Measurements from ENCODE around the gene INPP5A. TPM values are rescaled to one million over a fixed set of nuclear protein-coding genes. Genes with fewer than 3 reads are reported as not detected.
"Not testable (repeated sequence)": the region's sequence is repeated elsewhere in the genome, so short reads cannot be mapped to it uniquely, and the experiment has no call there.

Gene INPP5A
- polyA plus RNA-seq, 2 donors = 9.2 to 12.7 TPM

DNA sequence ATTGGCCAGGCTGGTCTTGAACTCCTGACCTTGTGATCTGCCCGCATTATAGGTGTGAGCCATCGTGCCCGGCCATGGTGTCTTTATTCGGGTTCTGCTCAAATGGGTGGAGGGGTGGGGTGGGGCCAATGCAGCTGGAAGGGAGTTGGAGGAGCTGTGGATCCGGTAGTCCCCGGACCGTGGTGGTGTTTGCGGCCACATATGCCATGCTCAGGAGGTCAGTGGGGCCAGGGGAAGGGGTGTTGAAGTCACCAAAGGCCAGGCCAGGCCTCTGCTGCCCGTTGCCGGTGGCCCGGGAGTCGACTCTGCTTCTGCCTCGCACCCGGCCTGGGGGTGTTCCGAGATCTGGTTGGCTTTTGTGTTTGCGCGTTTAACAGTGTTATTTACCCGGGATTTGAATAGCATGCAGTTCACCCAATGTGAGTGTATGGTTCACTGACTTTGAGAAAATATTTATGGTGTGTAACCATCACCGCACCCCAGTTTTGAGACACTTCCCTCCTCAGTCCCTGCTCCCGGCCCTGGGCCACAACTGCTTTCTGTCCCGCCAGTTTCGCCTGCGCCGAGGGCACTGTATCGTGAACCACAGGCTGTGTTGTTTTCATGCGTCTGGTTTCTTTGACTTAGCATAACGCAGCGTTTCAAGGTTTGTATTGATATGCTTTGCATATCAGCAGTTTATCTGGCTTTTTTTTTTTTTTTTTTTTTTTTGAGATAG is 10.7 kb downstream of the INPP5A start:
- H3K27ac ChIP-seq (ENCODE audit: low read depth in 2 of 2, low read length in 1 of 2) = no peak overlapping the region
- 84 to 87% methylated on average over 28 of the region's 28 CpGs for WGBS, 2 donors
- no peaks in the 10 kb centered on the region for H3K27me3 ChIP-seq (ENCODE audit: control insufficient read depth in 1 of 2, insufficient read depth in 2 of 2, low read length in 2 of 2)
- H3K36me3 ChIP-seq (ENCODE audit: control insufficient read depth in 2 of 2, insufficient read depth in 2 of 2, low read length in 1 of 2) = no peaks in the 10 kb centered on the region
- no peaks in the 10 kb centered on the region for H3K9me3 ChIP-seq (ENCODE audit: control insufficient read depth in 2 of 2, insufficient read depth in 1 of 2, low read depth in 1 of 2, low read length in 1 of 2)
- peaks cover 12 to 25% of the 10 kb centered on the region in 2 donors for H3K4me1 ChIP-seq (ENCODE audit: control insufficient read depth in 2 of 2, insufficient read depth in 2 of 2, low read length in 1 of 2)
- no peak overlapping the region for H3K4me3 ChIP-seq (ENCODE audit: low read depth in 1 of 2, low read length in 2 of 2)

DNA sequence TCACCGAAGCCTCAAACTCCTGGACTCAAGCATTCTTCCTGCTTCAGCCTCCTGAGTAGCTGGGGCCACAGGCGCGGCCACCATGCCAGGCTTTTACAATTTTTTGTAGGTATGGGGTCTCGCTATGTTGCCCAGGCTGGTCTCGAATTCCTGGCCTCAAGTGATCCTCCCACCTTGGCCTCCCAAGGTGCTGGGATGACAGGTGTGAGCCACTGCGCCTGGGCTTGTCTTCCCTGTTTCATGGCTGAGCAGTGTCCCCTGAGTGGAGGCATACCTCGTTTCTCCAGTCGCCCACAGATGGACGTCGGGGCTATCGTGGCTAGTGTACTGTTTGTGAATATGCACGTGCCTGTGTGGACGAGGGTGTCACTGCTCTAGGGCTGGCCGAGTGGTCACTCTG is 11.3 kb downstream of the INPP5A start:
- Histone ChIP-seq H3K9me3 (ENCODE audit: control insufficient read depth in 2 of 2, insufficient read depth in 1 of 2, low read depth in 1 of 2, low read length in 1 of 2) (no peaks in the 10 kb centered on the region), H3K27ac (ENCODE audit: low read depth in 2 of 2, low read length in 1 of 2) (no peak overlapping the region), H3K4me1 (ENCODE audit: control insufficient read depth in 2 of 2, insufficient read depth in 2 of 2, low read length in 1 of 2) (peaks cover 12 to 23% of the 10 kb centered on the region in 2 donors), H3K4me3 (ENCODE audit: low read depth in 1 of 2, low read length in 2 of 2) (no peak overlapping the region), H3K27me3 (ENCODE audit: control insufficient read depth in 1 of 2, insufficient read depth in 2 of 2, low read length in 2 of 2) (no peaks in the 10 kb centered on the region), H3K36me3 (ENCODE audit: control insufficient read depth in 2 of 2, insufficient read depth in 2 of 2, low read length in 1 of 2) (no peaks in the 10 kb centered on the region)
- 89 to 90% methylated on average over 14 of the region's 14 CpGs for WGBS, 2 donors

DNA sequence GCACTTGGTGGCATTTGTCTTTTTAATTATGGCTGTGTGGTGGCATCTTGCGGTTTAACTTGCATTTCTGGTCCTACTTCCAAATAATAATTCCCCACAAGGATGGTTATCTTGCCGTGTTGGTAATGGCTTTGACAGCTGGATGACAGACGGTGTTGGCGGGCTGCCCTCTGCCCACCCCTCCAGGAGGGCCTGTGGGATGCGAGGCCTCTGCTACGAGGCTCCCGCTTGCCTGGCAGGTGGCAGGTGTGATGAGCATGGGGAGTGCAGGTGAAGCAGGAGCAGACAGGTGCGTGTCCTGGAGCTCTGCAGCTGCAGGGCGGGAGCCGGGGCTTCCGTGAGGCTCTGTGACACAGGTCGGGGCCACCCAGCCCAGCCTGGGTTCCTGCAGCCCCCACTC is 11.8 kb downstream of the INPP5A start:
- H3K4me3 ChIP-seq (ENCODE audit: low read depth in 1 of 2, low read length in 2 of 2) = no peak overlapping the region
- H3K4me1 ChIP-seq (ENCODE audit: control insufficient read depth in 2 of 2, insufficient read depth in 2 of 2, low read length in 1 of 2) = peaks cover 12 to 25% of the 10 kb centered on the region in 2 donors
- no peaks in the 10 kb centered on the region for H3K36me3 ChIP-seq (ENCODE audit: control insufficient read depth in 2 of 2, insufficient read depth in 2 of 2, low read length in 1 of 2)
- 75 to 76% methylated on average over 12 of the region's 12 CpGs for WGBS, 2 donors
- H3K27me3 ChIP-seq (ENCODE audit: control insufficient read depth in 1 of 2, insufficient read depth in 2 of 2, low read length in 2 of 2) = no peaks in the 10 kb centered on the region
- no peaks in the 10 kb centered on the region for H3K9me3 ChIP-seq (ENCODE audit: control insufficient read depth in 2 of 2, insufficient read depth in 1 of 2, low read depth in 1 of 2, low read length in 1 of 2)
- H3K27ac ChIP-seq (ENCODE audit: low read depth in 2 of 2, low read length in 1 of 2) = no peak overlapping the region

DNA sequence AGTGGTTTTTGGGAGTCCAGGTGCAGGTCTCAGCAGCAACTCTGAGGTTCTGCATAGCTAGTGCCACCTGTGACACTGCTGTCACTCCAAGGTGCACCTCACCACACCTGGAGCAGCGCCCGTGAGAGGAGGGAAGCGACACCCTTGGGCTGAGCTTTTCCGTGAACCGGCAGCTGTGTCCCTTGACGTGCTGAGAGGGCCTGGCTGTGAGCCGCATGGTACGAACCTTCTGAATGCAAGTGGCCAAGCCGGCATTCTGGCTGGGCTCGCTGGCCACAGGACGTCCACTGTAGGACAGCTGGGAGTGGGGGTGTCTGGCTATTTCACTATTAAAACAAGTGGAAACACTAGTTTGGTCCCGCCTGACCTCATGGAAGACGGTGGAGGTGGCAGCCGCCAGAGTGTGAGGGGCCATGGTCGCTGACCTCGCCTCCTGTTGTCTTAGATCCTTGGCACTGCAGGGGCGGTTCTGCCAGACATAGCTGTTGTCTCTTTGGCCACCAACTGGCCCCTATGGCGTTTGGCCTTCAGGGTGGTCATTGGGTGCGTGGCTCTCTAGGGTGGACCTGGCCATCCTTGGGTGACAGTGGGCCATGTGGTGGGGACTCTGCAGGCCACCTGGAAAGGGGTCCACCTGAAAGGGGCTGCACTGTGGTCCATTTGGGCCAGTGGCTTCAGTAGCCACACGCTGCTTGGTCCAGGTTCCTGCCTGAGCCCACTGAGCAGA is 12.9 kb downstream of the INPP5A start:
- H3K4me3 ChIP-seq (ENCODE audit: low read depth in 1 of 2, low read length in 2 of 2) = no peak overlapping the region
- no peaks in the 10 kb centered on the region for H3K9me3 ChIP-seq (ENCODE audit: control insufficient read depth in 2 of 2, insufficient read depth in 1 of 2, low read depth in 1 of 2, low read length in 1 of 2)
- no peak overlapping the region for H3K27ac ChIP-seq (ENCODE audit: low read depth in 2 of 2, low read length in 1 of 2)
- no peaks in the 10 kb centered on the region for H3K27me3 ChIP-seq (ENCODE audit: control insufficient read depth in 1 of 2, insufficient read depth in 2 of 2, low read length in 2 of 2)
- WGBS, 2 donors = 89 to 91% methylated on average over 20 of the region's 20 CpGs
- no peaks in the 10 kb centered on the region for H3K36me3 ChIP-seq (ENCODE audit: control insufficient read depth in 2 of 2, insufficient read depth in 2 of 2, low read length in 1 of 2)
- H3K4me1 ChIP-seq (ENCODE audit: control insufficient read depth in 2 of 2, insufficient read depth in 2 of 2, low read length in 1 of 2) = peaks cover 10 to 33% of the 10 kb centered on the region in 2 donors

DNA sequence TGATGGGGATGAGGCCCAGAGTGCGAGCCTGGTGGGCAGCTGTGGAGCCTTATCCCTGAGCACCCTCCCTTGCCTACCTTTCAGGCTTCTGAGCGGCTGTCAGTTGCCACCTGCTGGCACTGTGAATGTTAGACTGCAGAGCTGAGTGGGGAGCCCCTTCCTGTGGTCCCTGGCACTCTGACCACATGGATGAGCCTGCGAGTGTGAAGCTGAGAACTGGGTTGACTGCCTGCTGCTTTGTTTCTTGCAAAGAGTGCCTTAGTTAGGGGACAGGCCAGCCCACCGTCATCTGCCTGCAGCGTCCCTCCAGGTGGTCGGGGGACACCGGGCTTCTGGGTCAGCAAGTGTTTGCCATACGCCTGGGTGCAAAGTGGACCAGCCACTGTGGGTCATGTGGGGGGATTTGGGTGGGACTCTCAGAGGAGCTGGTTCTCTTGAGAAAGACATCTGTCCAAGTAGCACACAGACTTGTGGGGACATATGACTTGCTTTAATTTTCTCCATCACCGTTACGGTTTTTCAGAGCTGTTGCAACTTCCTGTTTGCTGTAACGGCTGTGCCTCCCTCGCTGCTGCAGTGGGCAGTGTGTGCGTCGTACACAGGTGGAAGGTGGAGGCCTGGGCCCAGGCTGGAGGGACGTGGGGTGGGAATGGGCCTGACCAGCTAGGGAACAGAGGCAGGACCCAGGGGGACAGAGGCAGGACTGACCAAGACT is 13.7 kb downstream of the INPP5A start:
- no peak overlapping the region for H3K27ac ChIP-seq (ENCODE audit: low read depth in 2 of 2, low read length in 1 of 2)

DNA sequence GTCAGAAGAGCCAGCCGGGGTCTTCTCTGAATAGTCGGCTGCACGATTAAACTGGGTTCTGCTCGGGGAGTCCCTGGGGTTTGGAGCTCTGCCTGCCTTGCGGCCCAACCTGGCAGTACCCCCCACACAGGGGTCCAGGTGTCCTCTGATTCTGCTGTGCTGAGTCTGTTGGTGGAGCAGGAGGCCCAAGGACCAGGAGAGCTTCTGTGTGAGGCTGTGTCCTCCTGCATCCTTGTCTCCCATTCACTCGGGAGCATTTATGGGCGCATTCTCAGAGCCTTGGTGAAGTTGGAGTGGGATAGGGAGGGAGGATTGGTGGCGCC is 14.2 kb downstream of the INPP5A start:
- peaks cover 0 to 3% of the 10 kb centered on the region in 2 donors for H3K9me3 ChIP-seq (ENCODE audit: control insufficient read depth in 2 of 2, insufficient read depth in 1 of 2, low read depth in 1 of 2, low read length in 1 of 2)
- no peak overlapping the region for H3K4me3 ChIP-seq (ENCODE audit: low read depth in 1 of 2, low read length in 2 of 2)
- H3K27me3 ChIP-seq (ENCODE audit: control insufficient read depth in 1 of 2, insufficient read depth in 2 of 2, low read length in 2 of 2) = no peaks in the 10 kb centered on the region
- no peaks in the 10 kb centered on the region for H3K36me3 ChIP-seq (ENCODE audit: control insufficient read depth in 2 of 2, insufficient read depth in 2 of 2, low read length in 1 of 2)
- H3K4me1 ChIP-seq (ENCODE audit: control insufficient read depth in 2 of 2, insufficient read depth in 2 of 2, low read length in 1 of 2) = peaks cover 16 to 25% of the 10 kb centered on the region in 2 donors
- H3K27ac ChIP-seq (ENCODE audit: low read depth in 2 of 2, low read length in 1 of 2) = no peak overlapping the region
- 76 to 85% methylated on average over 8 of the region's 8 CpGs for WGBS, 2 donors

More for the DNA sequence above, 13.7 kb downstream of the INPP5A start:
- WGBS, 2 donors = 68 to 73% methylated on average over 15 of the region's 15 CpGs
- Histone ChIP-seq H3K36me3 (ENCODE audit: control insufficient read depth in 2 of 2, insufficient read depth in 2 of 2, low read length in 1 of 2) (no peaks in the 10 kb centered on the region), H3K9me3 (ENCODE audit: control insufficient read depth in 2 of 2, insufficient read depth in 1 of 2, low read depth in 1 of 2, low read length in 1 of 2) (peaks cover 0 to under 1% of the 10 kb centered on the region in 2 donors), H3K4me3 (ENCODE audit: low read depth in 1 of 2, low read length in 2 of 2) (no peak overlapping the region), H3K27me3 (ENCODE audit: control insufficient read depth in 1 of 2, insufficient read depth in 2 of 2, low read length in 2 of 2) (no peaks in the 10 kb centered on the region), H3K4me1 (ENCODE audit: control insufficient read depth in 2 of 2, insufficient read depth in 2 of 2, low read length in 1 of 2) (peaks cover 15 to 28% of the 10 kb centered on the region in 2 donors)

DNA sequence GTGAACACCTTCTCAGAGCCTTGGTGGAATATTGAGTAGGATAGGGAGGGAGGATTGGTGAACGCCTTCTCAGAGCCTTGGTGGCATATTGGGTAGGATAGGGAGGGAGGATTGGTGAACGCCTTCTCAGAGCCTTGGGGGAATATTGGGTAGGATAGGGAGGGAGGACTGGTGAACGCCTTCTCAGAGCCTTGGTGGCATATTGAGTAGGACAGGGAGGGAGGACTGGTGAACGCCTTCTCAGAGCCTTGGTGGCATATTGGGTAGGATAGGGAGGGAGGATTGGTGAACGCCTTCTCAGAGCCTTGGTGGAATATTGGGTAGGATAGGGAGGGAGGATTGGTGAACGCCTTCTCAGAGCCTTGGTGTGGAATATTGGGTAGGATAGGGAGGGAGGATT is 15.0 kb downstream of the INPP5A start:
- H3K27me3 ChIP-seq (ENCODE audit: control insufficient read depth in 1 of 2, insufficient read depth in 2 of 2, low read length in 2 of 2); H3K36me3 ChIP-seq (ENCODE audit: control insufficient read depth in 2 of 2, insufficient read depth in 2 of 2, low read length in 1 of 2); H3K9me3 ChIP-seq (ENCODE audit: control insufficient read depth in 2 of 2, insufficient read depth in 1 of 2, low read depth in 1 of 2, low read length in 1 of 2); H3K4me3 ChIP-seq (ENCODE audit: low read depth in 1 of 2, low read length in 2 of 2); H3K27ac ChIP-seq (ENCODE audit: low read depth in 2 of 2, low read length in 1 of 2): not testable (repeated sequence)
- 88 to 98% methylated on average over 6 of the region's 6 CpGs for WGBS, 2 donors
- H3K4me1 ChIP-seq (ENCODE audit: control insufficient read depth in 2 of 2, insufficient read depth in 2 of 2, low read length in 1 of 2) = peaks cover 9 to 22% of the 10 kb centered on the region in 2 donors

DNA sequence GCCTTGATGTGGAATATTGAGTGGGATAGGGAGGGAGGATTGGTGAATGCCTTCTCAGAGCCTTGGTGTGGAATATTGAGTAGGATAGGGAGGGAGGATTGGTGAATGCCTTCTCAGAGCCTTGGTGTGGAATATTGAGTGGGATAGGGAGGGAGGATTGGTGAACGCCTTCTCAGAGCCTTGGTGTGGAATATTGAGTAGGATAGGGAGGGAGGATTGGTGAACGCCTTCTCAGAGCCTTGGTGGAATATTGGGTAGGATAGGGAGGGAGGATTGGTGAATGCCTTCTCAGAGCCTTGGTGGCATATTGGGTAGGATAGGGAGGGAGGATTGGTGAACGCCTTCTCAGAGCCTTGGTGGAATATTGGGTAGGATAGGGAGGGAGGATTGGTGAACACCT is 16.0 kb downstream of the INPP5A start:
- not testable (repeated sequence) for H3K27ac ChIP-seq (ENCODE audit: low read depth in 2 of 2, low read length in 1 of 2); H3K36me3 ChIP-seq (ENCODE audit: control insufficient read depth in 2 of 2, insufficient read depth in 2 of 2, low read length in 1 of 2); H3K4me3 ChIP-seq (ENCODE audit: low read depth in 1 of 2, low read length in 2 of 2); H3K27me3 ChIP-seq (ENCODE audit: control insufficient read depth in 1 of 2, insufficient read depth in 2 of 2, low read length in 2 of 2); H3K9me3 ChIP-seq (ENCODE audit: control insufficient read depth in 2 of 2, insufficient read depth in 1 of 2, low read depth in 1 of 2, low read length in 1 of 2)
- peaks cover 7 to 19% of the 10 kb centered on the region in 2 donors for H3K4me1 ChIP-seq (ENCODE audit: control insufficient read depth in 2 of 2, insufficient read depth in 2 of 2, low read length in 1 of 2)
- WGBS, 2 donors = 96 to 100% methylated on average over 3 of the region's 3 CpGs

DNA sequence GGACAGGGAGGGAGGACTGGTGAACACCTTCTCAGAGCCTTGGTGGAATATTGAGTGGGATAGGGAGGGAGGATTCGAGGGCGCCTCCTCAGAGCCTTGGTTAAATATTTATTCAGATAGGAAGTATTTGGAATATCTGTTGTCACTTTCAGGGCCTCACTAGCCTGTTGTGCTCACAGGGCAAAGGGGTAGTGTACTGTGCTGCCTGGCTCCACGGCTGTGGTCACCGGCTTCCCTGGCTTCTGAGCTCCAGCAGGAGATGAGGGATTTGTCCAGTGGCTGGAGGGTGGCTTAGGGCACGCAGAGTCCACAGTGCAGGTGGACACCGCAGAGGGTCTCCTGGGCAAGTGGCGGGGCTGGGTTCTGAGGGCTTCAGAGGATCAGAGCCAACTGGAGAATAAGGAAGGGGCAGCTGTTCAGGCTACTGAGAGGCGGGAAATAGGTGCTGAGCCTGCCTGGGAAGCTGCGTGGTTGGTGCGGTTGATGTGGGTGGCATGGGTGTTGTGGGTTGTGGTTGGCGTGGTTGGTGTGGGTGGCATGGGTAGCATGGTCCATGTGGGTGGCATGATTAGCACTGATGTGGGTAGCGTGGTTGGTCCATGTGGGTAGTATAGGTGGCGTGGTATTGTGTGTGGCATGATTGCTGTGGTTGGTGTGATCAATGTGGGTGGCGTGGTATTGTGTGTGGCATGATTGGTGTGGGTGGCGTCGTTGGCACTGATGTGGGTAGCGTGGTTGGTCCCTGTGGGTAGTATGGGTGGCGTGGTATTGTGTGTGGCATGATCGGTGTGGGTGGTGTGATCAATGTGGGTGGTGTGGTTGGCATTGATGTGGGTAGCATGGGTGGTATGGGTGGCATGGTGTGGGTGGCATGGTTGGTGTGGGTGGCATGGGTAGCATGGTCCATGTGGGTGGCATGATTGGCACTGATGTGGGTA is 16.7 kb downstream of the INPP5A start:
- H3K27ac ChIP-seq (ENCODE audit: low read depth in 2 of 2, low read length in 1 of 2) = no peak overlapping the region
- peaks cover 0 to 3% of the 10 kb centered on the region in 2 donors for H3K9me3 ChIP-seq (ENCODE audit: control insufficient read depth in 2 of 2, insufficient read depth in 1 of 2, low read depth in 1 of 2, low read length in 1 of 2)
- H3K27me3 ChIP-seq (ENCODE audit: control insufficient read depth in 1 of 2, insufficient read depth in 2 of 2, low read length in 2 of 2) = no peaks in the 10 kb centered on the region
- no peaks in the 10 kb centered on the region for H3K36me3 ChIP-seq (ENCODE audit: control insufficient read depth in 2 of 2, insufficient read depth in 2 of 2, low read length in 1 of 2)
- no peak overlapping the region for H3K4me3 ChIP-seq (ENCODE audit: low read depth in 1 of 2, low read length in 2 of 2)
- 89 to 93% methylated on average over 19 of the region's 19 CpGs for WGBS, 2 donors
- peaks cover 7 to 22% of the 10 kb centered on the region in 2 donors for H3K4me1 ChIP-seq (ENCODE audit: control insufficient read depth in 2 of 2, insufficient read depth in 2 of 2, low read length in 1 of 2)

Measured in esophagus (tissue), 2 donors.